GM06990 (cell line): Measurements from ENCODE around the gene HMGCLL1.

Experiments used
- DNase-seq: peaks from one replicate; pipeline ENCODE4 v3.0.0-alpha.2; 2011; ENCODE audit not compliant: insufficient read length; ENCODE audit errors: extremely low read depth
- H3K27me3 ChIP-seq: replicated peaks from 2 replicates; pipeline ENCODE4 v1.6.0; 2011; ENCODE audit warnings: low read length; ENCODE audit not compliant: control insufficient read depth, insufficient read depth
- H3K36me3 ChIP-seq: 2 replicates; pipeline ENCODE4 v1.5.1; 2011; ENCODE audit warnings: low read length; ENCODE audit not compliant: control insufficient read depth, insufficient read depth
- H3K4me3 ChIP-seq: replicated peaks from 2 replicates; pipeline ENCODE4 v1.5.1; 2011; ENCODE audit warnings: low read depth, mild to moderate bottlenecking, control low read depth, low read length
- TF ChIP-seq, protein P1 (sequence below): IDR thresholded peaks from 2 replicates; pipeline ENCODE4 v1.5.1; 2011; ENCODE audit warnings: low read length, control low read depth, mild to moderate bottlenecking, inconsistent platforms; ENCODE audit not compliant: insufficient read depth, poor library complexity, severe bottlenecking

The HMGCLL1 gene

DNA sequence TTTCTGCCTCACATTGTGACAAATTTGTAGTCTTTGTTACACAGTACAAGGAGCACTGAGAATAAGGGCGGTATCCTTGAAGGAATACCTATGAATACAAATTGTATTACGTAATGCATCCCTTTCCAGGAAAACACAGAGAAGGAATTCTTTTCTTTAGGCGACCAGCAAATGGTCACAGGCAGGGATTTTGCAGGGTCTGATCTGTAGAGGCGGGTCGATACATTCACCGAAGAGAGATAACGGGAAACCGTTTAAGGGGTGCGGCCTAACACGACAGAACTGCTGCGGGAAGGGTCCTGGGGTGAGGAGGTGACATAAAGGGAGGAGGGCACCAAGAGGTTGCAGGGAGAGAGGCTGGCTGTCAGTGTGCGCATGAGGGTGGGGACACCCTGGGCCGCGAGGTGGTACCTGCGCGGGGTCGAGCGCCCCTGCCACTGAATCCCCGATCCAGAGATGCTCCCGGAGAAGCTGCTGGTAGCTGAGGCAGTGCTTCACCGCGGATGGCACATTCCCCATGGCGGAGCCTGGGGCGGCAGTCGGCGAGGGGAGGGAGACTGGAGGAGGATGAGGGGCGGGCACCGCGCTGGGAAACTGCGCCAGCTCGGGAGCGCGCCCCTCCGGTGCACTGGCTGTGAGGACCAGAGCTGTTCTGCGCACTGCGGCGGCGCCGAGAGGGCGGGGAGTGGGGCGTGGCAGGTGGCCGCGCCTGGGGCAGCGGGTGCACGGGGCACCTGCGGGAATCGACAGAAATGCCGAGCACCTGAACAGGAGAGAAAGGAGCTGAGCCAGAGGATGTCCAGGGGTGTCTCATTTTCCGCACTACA, at the start of gene HMGCLL1:
Gene HMGCLL1, minus strand, starts transcription at position 656 of the 827 bp plus-strand sequence. Its CDS starts 137 bp downstream, at position 519.
- Histone ChIP-seq H3K36me3 (no peaks in the 10 kb centered on the region), H3K4me3 (no peak within 1 kb of the TSS), H3K27me3 (no peaks in the 10 kb centered on the region)
- DNase-seq, result peak; percentile 3
- TF ChIP-seq, protein P1, sequence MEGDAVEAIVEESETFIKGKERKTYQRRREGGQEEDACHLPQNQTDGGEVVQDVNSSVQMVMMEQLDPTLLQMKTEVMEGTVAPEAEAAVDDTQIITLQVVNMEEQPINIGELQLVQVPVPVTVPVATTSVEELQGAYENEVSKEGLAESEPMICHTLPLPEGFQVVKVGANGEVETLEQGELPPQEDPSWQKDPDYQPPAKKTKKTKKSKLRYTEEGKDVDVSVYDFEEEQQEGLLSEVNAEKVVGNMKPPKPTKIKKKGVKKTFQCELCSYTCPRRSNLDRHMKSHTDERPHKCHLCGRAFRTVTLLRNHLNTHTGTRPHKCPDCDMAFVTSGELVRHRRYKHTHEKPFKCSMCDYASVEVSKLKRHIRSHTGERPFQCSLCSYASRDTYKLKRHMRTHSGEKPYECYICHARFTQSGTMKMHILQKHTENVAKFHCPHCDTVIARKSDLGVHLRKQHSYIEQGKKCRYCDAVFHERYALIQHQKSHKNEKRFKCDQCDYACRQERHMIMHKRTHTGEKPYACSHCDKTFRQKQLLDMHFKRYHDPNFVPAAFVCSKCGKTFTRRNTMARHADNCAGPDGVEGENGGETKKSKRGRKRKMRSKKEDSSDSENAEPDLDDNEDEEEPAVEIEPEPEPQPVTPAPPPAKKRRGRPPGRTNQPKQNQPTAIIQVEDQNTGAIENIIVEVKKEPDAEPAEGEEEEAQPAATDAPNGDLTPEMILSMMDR, result no peak

DNA sequence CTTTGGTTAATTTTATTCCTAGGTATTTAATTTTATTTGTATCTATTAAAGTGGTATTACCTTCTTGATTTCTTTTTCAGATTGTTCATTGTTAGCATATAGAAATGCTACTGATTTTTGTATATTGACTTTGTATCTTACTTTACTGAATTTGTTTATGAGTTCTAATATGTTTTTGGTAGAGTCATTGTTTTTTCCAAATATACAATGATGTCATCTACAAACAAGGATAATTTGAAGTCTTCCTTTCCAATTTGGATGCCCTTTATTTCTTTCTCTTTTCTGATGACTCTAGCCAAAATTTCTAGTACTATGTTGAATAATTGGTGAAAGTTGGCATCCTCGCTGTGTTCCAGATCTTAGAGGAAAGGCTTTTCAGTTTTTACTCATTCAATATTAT, 43.0 kb upstream of the HMGCLL1 start:
- TF ChIP-seq, protein P1, result no peak

DNA sequence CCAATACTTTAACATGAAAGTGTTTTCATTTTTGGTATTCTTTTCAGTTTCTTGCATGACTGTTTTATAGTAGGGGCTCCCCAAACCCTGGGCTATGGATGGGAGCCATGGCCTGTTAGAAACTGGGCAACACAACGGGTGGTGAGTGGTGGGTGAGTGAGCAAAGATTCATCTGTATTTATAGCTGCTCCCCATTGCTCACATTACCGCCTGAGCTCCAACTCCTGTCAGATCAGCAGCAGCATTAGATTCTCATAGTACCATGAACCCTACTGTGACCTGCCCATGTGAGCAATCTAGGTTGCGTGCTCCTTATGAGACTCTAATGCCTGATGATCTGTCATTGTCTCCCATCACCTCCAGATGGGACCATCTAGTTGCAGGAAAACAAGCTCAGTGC, 42.3 kb upstream of the HMGCLL1 start:
- Histone ChIP-seq H3K36me3 (no peaks in the 10 kb centered on the region), H3K4me3 (no peak overlapping the region), H3K27me3 (no peaks in the 10 kb centered on the region)
- TF ChIP-seq, protein P1, result no peak
- DNase-seq, result no peak

More for the DNA sequence above, 43.0 kb upstream of the HMGCLL1 start:
- H3K4me3 ChIP-seq, result no peak overlapping the region
- no peak for DNase-seq
- H3K36me3 ChIP-seq, result no peaks in the 10 kb centered on the region
- no peaks in the 10 kb centered on the region for H3K27me3 ChIP-seq

- Histone ChIP-seq H3K27me3 (no peaks in the 10 kb centered on the region), H3K4me3 (no peak overlapping the region), H3K36me3 (no peaks in the 10 kb centered on the region)
- DNase-seq, result no peak
- TF ChIP-seq, protein P1, result peak; percentile 59
These were observed 38.3 kb upstream of the HMGCLL1 start for GRCh38 chr6:55617272-55617671.

GRCh38 chr6:55604021-55604420, 25.0 kb upstream of the HMGCLL1 start:
- TF ChIP-seq, protein P1, result no peak
- DNase-seq, result no peak
- no peaks in the 10 kb centered on the region for H3K36me3 ChIP-seq
- H3K27me3 ChIP-seq, result no peaks in the 10 kb centered on the region
- H3K4me3 ChIP-seq, result no peak overlapping the region
